Measurements from ENCODE around the gene NPLOC4.
A peak's percentile ranks its signal among the peaks of the same experiment; 100 is the strongest.

The NPLOC4 gene

DNA sequence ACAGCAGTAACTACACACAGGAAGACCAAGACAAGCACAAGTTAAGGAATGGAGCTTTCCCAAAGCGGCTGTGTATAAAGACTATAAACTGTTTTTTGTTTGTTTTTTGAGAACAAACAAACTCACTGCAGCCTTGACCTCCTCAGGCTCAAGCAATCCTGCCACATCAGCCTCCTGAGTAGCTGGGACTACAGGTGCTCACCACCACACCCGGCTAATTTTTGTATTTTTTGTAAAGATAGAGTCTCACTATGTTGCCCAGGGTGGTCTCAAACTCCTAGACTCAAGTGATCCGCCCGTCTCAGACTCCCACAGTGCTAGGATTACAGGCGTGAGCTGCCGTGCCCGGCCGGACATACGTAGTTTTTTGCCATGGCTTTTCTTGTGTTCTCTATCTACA, 23.5 kb upstream of the NPLOC4 start:
- DNase-seq = no peak

DNA sequence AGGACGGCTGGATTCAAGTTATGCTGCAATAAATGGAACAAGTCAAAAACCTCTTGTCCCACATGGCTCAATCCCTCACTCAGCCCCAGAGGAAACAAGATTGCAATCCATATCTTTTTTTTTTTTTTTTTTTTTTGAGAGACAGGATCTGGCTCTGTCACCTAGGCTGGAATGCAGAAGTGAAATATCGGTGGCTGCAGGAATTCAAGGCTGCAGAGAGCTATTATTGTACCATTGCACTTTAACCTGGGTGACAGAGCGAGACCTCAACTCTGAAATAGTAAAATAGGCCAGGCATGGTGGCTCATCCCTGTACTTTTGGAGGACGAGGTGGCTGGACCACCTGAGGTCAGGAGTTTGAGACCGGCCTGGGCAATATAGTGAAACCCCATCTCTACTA, 22.1 kb upstream of the NPLOC4 start:
- no peak for DNase-seq

DNA sequence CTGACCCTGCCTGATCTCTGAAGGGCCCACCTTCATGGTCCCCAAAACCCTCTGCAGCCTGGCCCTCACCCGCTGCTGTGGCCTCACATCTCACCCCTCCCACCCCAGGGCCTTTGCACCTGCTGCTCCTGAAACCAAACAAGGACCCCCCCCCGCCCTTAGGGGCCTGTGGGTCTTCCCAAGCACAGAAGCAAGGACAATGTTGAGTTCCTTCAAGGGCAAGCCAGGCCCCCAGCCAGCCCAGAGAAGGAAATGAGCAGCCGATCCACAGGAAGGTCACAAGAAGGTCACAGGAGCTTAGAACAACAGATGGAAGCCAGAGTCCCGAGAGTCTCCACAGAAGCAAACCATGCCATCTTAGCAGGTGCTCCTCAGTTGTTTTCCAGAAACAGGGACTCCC, 19.9 kb upstream of the NPLOC4 start:
- DNase-seq = no peak

GRCh38 chr17:81656118-81656743, 19.3 kb upstream of the NPLOC4 start, which contains the start of gene PDE6G:
PDE6G (minus strand) TSS chr17:81656542; CDS start chr17:81653305, 3,237 bp downstream.
- DNase-seq = no peak

- peak; percentile 18 for DNase-seq
Measured at GRCh38 chr17:81655378-81656117, 18.6 kb upstream of the NPLOC4 start.

DNA sequence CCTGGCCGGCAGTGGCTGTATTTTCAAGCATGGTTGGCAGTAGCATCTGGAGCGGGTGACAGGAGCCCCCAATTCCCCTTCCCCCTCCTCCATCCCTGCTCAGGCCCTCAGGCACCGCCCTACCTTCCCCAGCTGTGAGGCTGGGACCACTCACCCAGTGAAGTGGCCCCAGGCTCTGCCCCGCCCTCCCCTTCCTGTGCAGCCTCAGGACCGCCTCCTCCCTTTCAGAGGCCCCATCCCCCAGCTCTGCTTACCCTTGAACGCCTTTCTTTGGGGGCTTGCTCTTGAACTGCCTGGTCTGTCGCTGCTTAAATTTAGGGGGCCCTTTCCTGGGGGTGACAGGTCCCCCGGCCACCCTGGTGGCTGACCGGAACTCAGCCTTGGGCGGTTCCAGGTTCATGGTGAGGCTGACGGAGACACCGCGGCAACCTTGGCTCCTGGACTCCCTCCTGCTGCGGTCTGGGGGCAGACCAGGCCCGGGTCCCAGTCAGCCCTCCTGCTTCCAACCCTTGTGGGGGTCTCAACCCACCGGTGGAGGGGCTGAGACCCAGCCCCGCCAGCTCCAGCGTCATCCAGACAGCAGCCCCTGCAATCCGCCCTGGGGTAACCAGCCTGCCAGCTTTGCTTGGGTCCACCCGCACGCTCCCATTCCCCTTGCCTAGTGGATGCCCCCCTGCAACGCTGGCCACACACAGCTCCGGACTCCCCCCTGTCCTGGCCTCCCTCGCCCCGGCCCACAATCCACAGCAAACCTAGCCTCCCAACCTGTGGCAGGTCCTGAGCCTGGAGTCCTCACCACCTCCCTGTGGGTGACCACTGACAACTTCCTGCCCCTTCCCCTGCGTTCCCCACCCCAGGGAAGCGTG, 16.2 kb upstream of the NPLOC4 start:
- no peak for DNase-seq

GRCh38 chr17:81651692-81652091, 14.8 kb upstream of the NPLOC4 start:
- no peak for DNase-seq

DNA sequence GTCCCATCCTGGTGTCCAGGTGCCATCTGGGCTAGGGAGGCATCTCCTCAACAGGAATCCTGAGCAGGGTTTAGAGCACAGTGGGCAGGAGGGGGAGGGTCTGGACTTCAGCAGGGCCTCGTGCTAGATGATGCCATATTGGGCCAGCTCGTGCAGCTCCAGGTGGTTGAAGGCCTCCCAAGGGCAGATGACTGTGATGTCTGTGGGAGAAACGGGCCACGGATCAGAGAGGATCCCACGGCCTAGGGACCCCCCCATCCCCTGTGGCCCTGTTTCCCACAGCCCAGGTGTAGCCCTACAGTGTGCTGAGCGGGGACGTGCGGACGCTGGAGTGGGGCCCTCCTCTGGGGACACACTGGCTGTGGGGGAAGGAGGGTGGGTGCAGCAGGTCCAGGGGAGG, 14.0 kb upstream of the NPLOC4 start:
- no peak for DNase-seq

GRCh38 chr17:81648707-81649085, 11.8 kb upstream of the NPLOC4 start:
- no peak for DNase-seq

- no peak for DNase-seq
Measured at GRCh38 chr17:81648013-81648706, 11.2 kb upstream of the NPLOC4 start.

GRCh38 chr17:81647640-81648012, 10.7 kb upstream of the NPLOC4 start:
- no peak for DNase-seq

DNA sequence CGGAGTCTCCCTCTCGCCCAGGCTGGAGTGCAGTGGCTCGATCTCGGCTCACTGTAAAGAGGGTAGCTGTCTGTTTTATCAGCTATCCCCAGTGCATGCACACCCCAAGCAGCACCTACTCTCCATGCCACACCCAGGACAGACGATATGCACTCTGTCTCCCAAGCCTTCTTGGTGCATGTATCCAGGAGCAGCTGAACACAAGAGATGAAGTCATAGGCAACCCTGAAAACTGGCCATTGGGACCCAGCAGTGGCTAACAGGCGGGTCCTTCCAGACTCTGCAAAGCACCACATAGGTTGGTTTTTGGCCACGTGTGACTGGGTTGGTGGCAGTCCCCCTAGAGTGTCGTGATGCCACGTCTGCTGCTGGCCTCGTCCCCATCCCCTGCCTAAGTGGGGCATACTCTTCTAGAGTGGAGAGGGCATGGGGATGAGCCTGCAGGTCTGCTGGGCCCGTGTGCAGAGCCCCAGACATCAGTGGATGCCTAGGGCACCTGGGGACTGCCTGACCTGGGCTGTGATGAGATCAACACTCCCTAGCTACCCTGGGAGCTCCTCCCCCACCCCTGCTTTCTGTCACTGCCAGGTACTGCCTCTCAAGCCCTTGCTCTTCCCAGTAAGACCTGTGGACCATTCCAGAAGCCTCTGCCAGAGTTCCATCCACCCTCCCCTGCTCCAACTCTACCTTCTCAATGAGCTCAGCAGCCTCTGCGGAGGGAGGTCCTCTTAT, 10.1 kb upstream of the NPLOC4 start:
- no peak for DNase-seq

DNA sequence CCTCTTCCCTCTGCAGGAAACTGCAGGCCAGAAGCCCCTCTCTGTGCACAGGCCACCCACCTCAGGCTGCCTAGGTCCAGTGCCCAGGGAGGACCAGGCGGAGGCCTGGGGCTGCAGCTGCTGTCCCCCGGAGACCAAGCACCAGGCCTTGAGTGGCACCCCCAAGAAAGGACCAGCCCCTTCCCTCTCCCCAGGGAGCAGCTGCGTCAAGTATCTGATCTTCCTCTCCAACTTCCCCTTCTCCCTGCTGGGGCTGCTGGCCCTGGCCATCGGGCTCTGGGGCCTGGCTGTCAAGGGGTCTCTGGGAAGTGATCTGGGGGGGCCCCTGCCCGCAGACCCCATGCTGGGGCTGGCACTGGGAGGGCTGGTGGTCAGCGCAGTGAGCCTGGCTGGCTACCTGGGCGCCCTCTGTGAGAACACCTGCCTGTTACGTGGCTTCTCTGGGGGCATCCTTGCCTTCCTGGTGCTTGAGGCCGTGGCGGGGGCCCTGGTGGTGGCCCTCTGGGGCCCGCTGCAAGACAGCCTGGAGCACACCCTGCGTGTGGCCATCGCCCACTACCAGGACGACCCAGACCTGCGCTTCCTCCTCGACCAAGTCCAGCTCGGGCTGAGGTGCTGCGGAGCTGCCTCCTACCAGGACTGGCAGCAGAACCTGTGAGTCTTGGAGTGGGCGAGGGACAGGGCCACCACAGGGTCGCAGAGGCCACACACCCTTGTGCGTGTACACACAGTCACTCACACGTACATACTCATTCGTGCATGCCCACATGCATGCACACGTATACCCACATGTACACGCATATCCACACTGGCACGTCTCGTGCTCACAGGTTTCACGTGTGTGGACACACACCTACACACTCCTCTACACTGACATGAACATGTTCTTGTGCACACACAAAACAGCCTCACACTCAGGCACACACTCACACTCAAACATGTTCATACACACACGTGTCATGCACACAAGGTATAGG, 8.4 kb upstream of the NPLOC4 start:
- DNase-seq = no peak

DNA sequence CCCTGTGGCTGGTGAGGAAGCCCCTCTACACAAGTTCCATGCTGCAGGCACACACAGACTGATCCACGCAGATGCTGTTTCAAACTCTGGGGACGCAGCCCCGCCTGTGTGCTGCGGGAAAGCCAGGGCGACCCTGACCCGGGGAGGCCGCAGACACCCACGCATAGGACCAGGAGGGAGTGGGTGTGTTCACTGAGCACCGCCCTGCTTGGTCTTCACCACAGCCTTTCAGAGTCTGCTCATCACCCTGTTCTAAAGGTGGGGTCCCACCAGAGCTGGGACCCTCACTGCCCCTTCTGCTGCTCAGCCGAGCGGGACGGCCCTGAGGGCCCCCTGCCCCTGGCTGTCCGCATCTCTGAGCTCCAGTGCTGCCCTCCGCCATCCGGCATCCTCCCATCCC, 7.6 kb upstream of the NPLOC4 start:
- DNase-seq = no peak

- no peak for DNase-seq
Measured at GRCh38 chr17:81641825-81642489, 5.0 kb upstream of the NPLOC4 start.

- DNase-seq = no peak
Measured at GRCh38 chr17:81640011-81640410, 3.1 kb upstream of the NPLOC4 start.

GRCh38 chr17:81638683-81639082, 1.8 kb upstream of the NPLOC4 start:
- no peak for DNase-seq

GRCh38 chr17:81635973-81636504, 873 bp downstream of the NPLOC4 start:
- DNase-seq = peak; percentile 41

GRCh38 chr17:81635431-81635830, 1.5 kb downstream of the NPLOC4 start:
- DNase-seq = no peak

GRCh38 chr17:81631482-81631881, 5.4 kb downstream of the NPLOC4 start:
- DNase-seq = no peak
